Spleen (tissue), 11 donors: ENCODE measurements around the gene CCDC137. TPM values are rescaled to one million over a fixed set of nuclear protein-coding genes. Genes with fewer than 3 reads are reported as not detected.

Experiments used
- DNase-seq: peaks from one replicate; pipeline ENCODE4 v3.0.0-alpha.2; 2020
- H3K27ac ChIP-seq, 8 donors: fragments of 200-600 bp; sonication (generic) in 7 of 8; 1 replicate in 4 of 8; 2 replicates in 4 of 8; pipeline versions ENCODE4 v1.5.0 to v1.8.0; 2016 to 2021; ENCODE audit warnings: inconsistent platforms in 4 of 8, mild to moderate bottlenecking in 4 of 8, moderate library complexity in 1 of 8
- H3K27me3 ChIP-seq, 7 donors: fragments of 200-600 bp; sonication (generic) in 6 of 7; replicated peaks in 1 of 7; 1 replicate in 4 of 7; 2 replicates in 3 of 7; pipeline versions ENCODE4 v1.5.0 to v1.8.0; 2016 to 2021; ENCODE audit warnings: inconsistent platforms in 3 of 7, mild to moderate bottlenecking in 1 of 7
- H3K36me3 ChIP-seq, 6 donors: fragments of 200-600 bp; sonication (generic) in 5 of 6; 1 replicate in 4 of 6; 2 replicates in 2 of 6; pipeline versions ENCODE4 v1.5.0 to v1.8.0; 2016 to 2021; ENCODE audit warnings: inconsistent platforms in 2 of 6
- H3K4me1 ChIP-seq, 6 donors: fragments of 200-600 bp; sonication (generic) in 5 of 6; 1 replicate in 3 of 6; 2 replicates in 3 of 6; pipeline versions ENCODE4 v1.5.0 to v1.8.0; 2016 to 2021; ENCODE audit warnings: inconsistent platforms in 3 of 6
- H3K4me3 ChIP-seq, 8 donors: fragments of 200-600 bp; sonication (generic) in 7 of 8; 1 replicate in 4 of 8; 2 replicates in 4 of 8; pipeline versions ENCODE4 v1.5.0 to v1.8.0; 2016 to 2021; ENCODE audit warnings: inconsistent platforms in 4 of 8, mild to moderate bottlenecking in 4 of 8, moderate library complexity in 2 of 8
- H3K9me3 ChIP-seq, 8 donors: fragments of 200-600 bp; sonication (generic) in 7 of 8; 1 replicate in 4 of 8; 2 replicates in 4 of 8; pipeline versions ENCODE4 v1.5.0 to v1.8.0; 2016 to 2021; ENCODE audit warnings: inconsistent platforms in 4 of 8
- CTCF ChIP-seq, 11 experiments: fragments of 200-600 bp in 7 of 11; fragments of 450-650 bp in 4 of 11; sonication (generic) in 4 of 11; IDR thresholded peaks in 8 of 11; conservative IDR thresholded peaks in 3 of 11; 1 replicate in 7 of 11; 2 replicates in 4 of 11; pipeline versions ENCODE4 v1.4.0 to v1.8.0; 2016 to 2021; ENCODE audit warnings: antibody characterized with exemption in 11 of 11, inconsistent platforms in 4 of 11, mild to moderate bottlenecking in 1 of 11
- POLR2A ChIP-seq, 3 donors: fragments of 450-650 bp; IDR thresholded peaks; one replicate each; pipeline ENCODE4 v1.5.1; 2017; ENCODE audit warnings: antibody characterized with exemption in 3 of 3, mild to moderate bottlenecking in 1 of 3
- POLR2AphosphoS5 ChIP-seq, 3 donors: sonication (generic); formaldehyde crosslinking; IDR thresholded peaks; one replicate each; pipeline ENCODE4 v1.5.1; 2017; ENCODE audit warnings: antibody characterized with exemption in 3 of 3
- WGBS, 5 donors: extraction: QIAGEN DNeasy Blood & Tissue Kit in 3 of 5; methylation state at CpG; one replicate each; pipeline versions ENCODE4 v1.1.5 to v1.1.7; 2013 to 2018; 5-methylcytosine and 5-hydroxymethylcytosine counted together
- intact Hi-C: fragments of 100-400 bp; cut with DNase I; formaldehyde crosslinking; loops from one replicate; pipeline ENCODE4 v1.15.0; 2023; ENCODE audit warnings: low total_unique reads
- polyA plus RNA-seq, 3 donors: library from polyadenylated mRNA; stranded (reverse); fragments of 200-250 nt; gene quantifications; one replicate each; pipeline ENCODE4 v1.2.1, GENCODE V29; 2013
- total RNA-seq, 7 donors: library from RNA; depleted of rRNA in 3 of 7; stranded (reverse); fragments of >200 nt in 3 of 7; fragmentation: NEBNext Ultra II Directional in 4 of 7; extraction: Animal tissue kit (Norgen Biotek cat#: 25700) in 4 of 7; gene quantifications; one replicate each; pipeline versions ENCODE4 v1.1.0 to v1.2.1, GENCODE V29; 2016 to 2021
- donor health status: healthy with polysubstance abuse.
- donor health status: DM: no; HTN: no; CAD: no; lungs with moderate emphysema.
- donor health status: DM: no; HTN: no; CAD: no.
- donor health status: Bipolar disorder and iron deficiency.
- donor health status: healthy.
- donor health status: DM: no; HTN: no; CAD: no.
- donor health status: DM: yes; HTN: yes; CAD: no.

CCDC137 gene
- total and polyA plus RNA-seq, 10 donors, result 10.7 to 40.1 (median 19.9) TPM

DNA sequence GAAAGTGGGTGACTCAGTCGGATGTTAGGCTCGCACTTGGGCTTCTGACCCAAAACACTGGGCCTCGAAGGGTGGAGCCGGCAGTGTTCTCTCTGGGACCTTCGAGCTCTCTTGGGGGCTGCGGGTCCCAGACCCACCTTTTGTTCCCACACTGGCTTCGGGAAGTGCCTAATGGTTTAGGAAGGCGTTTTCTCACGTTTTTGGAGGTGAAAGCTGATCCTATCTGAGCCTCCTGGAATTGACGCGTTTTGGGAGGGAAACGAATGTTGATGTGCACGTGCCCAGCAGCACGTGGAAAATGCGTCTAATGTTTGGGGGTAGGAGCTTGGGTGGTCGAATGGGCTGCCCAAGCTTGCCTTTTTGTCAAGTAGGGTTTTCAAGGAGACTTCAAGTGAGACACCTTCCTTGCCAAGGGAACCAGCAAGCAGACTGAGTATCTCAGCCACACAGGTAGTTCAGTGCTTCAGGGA lies 17.9 kb downstream of the CCDC137 start:
- Histone ChIP-seq H3K27me3 (no peaks in the 10 kb centered on the region), H3K4me3 (peak overlapping the region; percentile 89 to 100 (median 98)), H3K36me3 (peaks cover 0 to 72% (median 50%) of the 10 kb centered on the region in 6 donors), H3K4me1 (peaks cover 19 to 60% (median 39%) of the 10 kb centered on the region in 6 donors), H3K27ac (peak overlapping the region; percentile 75 to 95 (median 88)), H3K9me3 (no peaks in the 10 kb centered on the region)
- 2 to 6% (median 4%) methylated on average over 4 to 16 of the region's 16 CpGs for WGBS, 5 donors
- no peak for TF ChIP-seq CTCF (IDR thresholded peaks at IDR 0.05 in 8 of 11, conservative IDR thresholded peaks at IDR 0.05 in 3 of 11)
- no peak for TF ChIP-seq POLR2A (IDR thresholded peaks at IDR 0.05)
- no peak for TF ChIP-seq POLR2AphosphoS5 (IDR thresholded peaks at IDR 0.05)
- intact Hi-C loops, result no loop called here
- DNase-seq, result no peak

GRCh38 chr17:81685108-81685507 lies 18.6 kb downstream of the CCDC137 start:
- Histone ChIP-seq H3K36me3 (peaks cover 0 to 72% (median 56%) of the 10 kb centered on the region in 6 donors), H3K4me3 (peak overlapping the region in 7 of 8 donors; percentile 92 to 100 (median 98)), H3K27ac (peak overlapping the region in 3 of 8 donors; percentile 91 to 95 (median 95)), H3K27me3 (no peaks in the 10 kb centered on the region), H3K9me3 (no peaks in the 10 kb centered on the region), H3K4me1 (peaks cover 19 to 60% (median 39%) of the 10 kb centered on the region in 6 donors)
- no peak for DNase-seq
- intact Hi-C loops, result no loop called here
- no peak for TF ChIP-seq CTCF (IDR thresholded peaks at IDR 0.05 in 8 of 11, conservative IDR thresholded peaks at IDR 0.05 in 3 of 11)
- TF ChIP-seq POLR2A (IDR thresholded peaks at IDR 0.05), result no peak
- no peak for TF ChIP-seq POLR2AphosphoS5 (IDR thresholded peaks at IDR 0.05)
- WGBS, 5 donors, result 76 to 83% (median 78%) methylated on average over 9 to 12 of the region's 12 CpGs

- no peak overlapping the region for H3K27ac ChIP-seq
- TF ChIP-seq CTCF (IDR thresholded peaks at IDR 0.05 in 8 of 11, conservative IDR thresholded peaks at IDR 0.05 in 3 of 11) (no peak), POLR2AphosphoS5 (IDR thresholded peaks at IDR 0.05) (no peak), POLR2A (IDR thresholded peaks at IDR 0.05) (no peak)
These were observed 20.1 kb downstream of the CCDC137 start for GRCh38 chr17:81686614-81687013.

DNA sequence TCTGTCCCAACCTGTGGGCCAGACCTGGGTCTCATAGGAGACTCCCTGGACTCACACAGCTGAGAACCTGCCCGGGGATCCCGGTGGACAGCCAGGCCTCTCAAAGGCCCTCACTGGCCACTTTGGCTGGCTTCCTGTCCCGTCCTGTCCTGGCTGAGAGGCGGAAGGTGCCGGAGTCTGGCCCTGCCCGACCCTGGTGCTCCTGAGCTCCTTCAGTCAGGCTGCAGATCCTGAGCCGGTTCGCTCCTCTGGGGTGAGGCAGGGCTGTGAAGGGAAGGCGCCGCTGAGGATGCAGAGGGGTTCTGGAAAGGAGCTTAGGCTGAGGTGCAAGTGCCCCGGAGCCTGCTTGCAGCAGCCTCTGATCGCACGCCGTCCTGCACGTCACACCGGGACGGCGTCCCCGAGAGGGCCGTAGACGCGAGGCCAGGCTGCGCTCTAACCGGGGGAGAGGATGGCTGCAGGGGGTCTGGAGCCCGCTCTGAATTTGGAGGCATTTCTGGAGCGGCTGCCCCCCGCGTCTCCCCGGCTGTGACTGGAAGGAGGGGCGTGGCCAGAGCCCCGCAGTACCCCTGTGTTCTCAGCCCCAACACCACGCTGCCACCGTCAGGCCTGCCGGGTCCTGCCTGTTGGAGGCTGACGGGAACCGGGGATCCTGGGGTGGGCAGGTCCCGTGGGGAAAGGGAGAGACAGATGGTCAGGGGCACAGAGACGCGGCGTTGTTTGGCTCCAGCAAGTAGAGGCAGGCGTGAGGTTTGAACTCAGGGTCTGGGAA lies 21.4 kb downstream of the CCDC137 start:
- intact Hi-C loops, result no loop called here
- DNase-seq, result no peak
- Histone ChIP-seq H3K9me3 (no peaks in the 10 kb centered on the region), H3K4me1 (peaks cover 11 to 42% (median 26%) of the 10 kb centered on the region in 6 donors), H3K27me3 (no peaks in the 10 kb centered on the region), H3K27ac (no peak overlapping the region), H3K36me3 (peaks cover 0 to 81% (median 73%) of the 10 kb centered on the region in 6 donors), H3K4me3 (no peak overlapping the region)
- WGBS, 5 donors, result 94 to 97% (median 95%) methylated on average over 31 to 41 of the region's 41 CpGs
- TF ChIP-seq CTCF (IDR thresholded peaks at IDR 0.05 in 8 of 11, conservative IDR thresholded peaks at IDR 0.05 in 3 of 11), result no peak
- TF ChIP-seq POLR2AphosphoS5 (IDR thresholded peaks at IDR 0.05), result peak in 1 of 3 donors; percentile 33

More at GRCh38 chr17:81686614-81687013, 20.1 kb downstream of the CCDC137 start:
- 90 to 100% (median 95%) methylated on average over 1 to 20 of the region's 20 CpGs for WGBS, 5 donors
- Histone ChIP-seq H3K36me3 (peaks cover 0 to 72% (median 60%) of the 10 kb centered on the region in 6 donors), H3K4me1 (peaks cover 19 to 55% (median 39%) of the 10 kb centered on the region in 6 donors), H3K9me3 (no peaks in the 10 kb centered on the region), H3K27me3 (no peaks in the 10 kb centered on the region), H3K4me3 (no peak overlapping the region)
- no peak for DNase-seq
- intact Hi-C loops, result no loop called here
